H1 (cell line): Measurements from ENCODE around the gene CHST9. TPM values are rescaled to one million over a fixed set of nuclear protein-coding genes. Genes with fewer than 3 reads are reported as not detected.

ENCODE experiments used
- CTCF ChIA-PET: fragments of 300-600 bp; sonication (Branson Sonifier 250); formaldehyde crosslinking; loops from one replicate; lab custom pipeline; 2021; ENCODE audit not compliant: partially characterized antibody; lab: Charles Lee
- POLR2A ChIA-PET: fragments of 300-600 bp; sonication (Branson Sonifier 250); formaldehyde crosslinking; loops from one replicate; lab custom pipeline; 2021; ENCODE audit warnings: inconsistent platforms; ENCODE audit not compliant: partially characterized antibody; lab: Charles Lee
- DNase-seq, 2 experiments: peaks; one replicate each; pipeline versions ENCODE4 v3.0.0 to v3.0.0-alpha.2; 2010 to 2022; ENCODE audit warnings: low spot score in 2 of 2, low read depth in 1 of 2, mixed read lengths in 1 of 2
- FAIRE-seq: peaks from 2 replicates; lab custom pipeline; 2011; peaks lifted over from hg19 to GRCh38; lab: Jason Lieb, UNC
- H2AFZ ChIP-seq: 2 replicates; pipeline ENCODE4 v1.8.1; 2012; ENCODE audit warnings: low read length, inconsistent platforms
- H2AK5ac ChIP-seq: 2 replicates; pipeline ENCODE4 v1.6.1; 2013; ENCODE audit warnings: low read depth, low read length
- H2BK120ac ChIP-seq: replicated peaks from 2 replicates; pipeline ENCODE3; 2013; ENCODE audit warnings: low read depth, low read length, inconsistent platforms
- H2BK12ac ChIP-seq: 2 replicates; pipeline ENCODE4 v1.6.1; 2013; ENCODE audit warnings: low read depth, low read length
- H2BK15ac ChIP-seq: 2 replicates; pipeline ENCODE4 v1.6.1; 2013; ENCODE audit warnings: low read length
- H2BK20ac ChIP-seq: 2 replicates; pipeline ENCODE4 v1.6.1; 2013; ENCODE audit warnings: low read length
- H2BK5ac ChIP-seq: 2 replicates; pipeline ENCODE4 v1.6.1; 2013; ENCODE audit warnings: low read depth, low read length
- H3K14ac ChIP-seq: 2 replicates; pipeline ENCODE4 v1.6.1; 2013; ENCODE audit warnings: inconsistent platforms; ENCODE audit not compliant: insufficient read length
- H3K18ac ChIP-seq: 2 replicates; pipeline ENCODE4 v1.6.1; 2013; ENCODE audit warnings: low read length; ENCODE audit errors: extremely low read depth
- H3K23ac ChIP-seq: 2 replicates; pipeline ENCODE4 v1.6.1; 2013; ENCODE audit warnings: inconsistent platforms; ENCODE audit not compliant: insufficient read length
- H3K23me2 ChIP-seq: 2 replicates; pipeline ENCODE4 v1.6.1; 2013; ENCODE audit warnings: low read depth, low read length
- H3K27ac ChIP-seq: 2 replicates; pipeline ENCODE4 v1.6.1; 2011; ENCODE audit warnings: low read depth, low read length, inconsistent platforms
- H3K27me3 ChIP-seq, 4 experiments: replicated peaks in 1 of 4; 1 replicate in 1 of 4; 2 replicates in 3 of 4; pipeline versions ENCODE4 v1.6.1 to v1.8.1; 2011 to 2013; ENCODE audit warnings: low read length in 3 of 4, mild to moderate bottlenecking in 3 of 4, inconsistent platforms in 2 of 4, mixed read lengths in 2 of 4, moderate library complexity in 1 of 4; ENCODE audit not compliant: control insufficient read depth in 3 of 4, insufficient read depth in 3 of 4; ENCODE audit errors: extremely low read depth in 1 of 4
- H3K36me3 ChIP-seq, 4 experiments: 2 replicates each; pipeline versions ENCODE4 v1.6.1 to v1.8.1; 2011 to 2013; ENCODE audit warnings: mild to moderate bottlenecking in 4 of 4, low read length in 3 of 4, moderate library complexity in 2 of 4, control low read depth in 1 of 4, inconsistent platforms in 1 of 4; ENCODE audit not compliant: insufficient read depth in 4 of 4, control insufficient read depth in 2 of 4
- H3K4ac ChIP-seq: replicated peaks from 2 replicates; pipeline ENCODE3; 2013; ENCODE audit warnings: low read length, low read depth, mixed read lengths, inconsistent platforms; ENCODE audit not compliant: insufficient read length
- H3K4me1 ChIP-seq, 4 experiments: replicated peaks in 1 of 4; 1 replicate in 1 of 4; 2 replicates in 3 of 4; pipeline versions ENCODE4 v1.6.1 to v1.8.1; 2011 to 2013; ENCODE audit warnings: low read length in 3 of 4, inconsistent platforms in 2 of 4, mixed read lengths in 1 of 4; ENCODE audit not compliant: insufficient read depth in 4 of 4, control insufficient read depth in 3 of 4
- H3K4me2 ChIP-seq, 2 experiments: 2 replicates each; pipeline versions ENCODE4 v1.6.1 to v1.8.1; 2011 to 2013; ENCODE audit warnings: low read depth in 2 of 2, low read length in 2 of 2, control low read depth in 1 of 2, inconsistent platforms in 1 of 2, mild to moderate bottlenecking in 1 of 2; ENCODE audit not compliant: insufficient read depth in 1 of 2
- H3K4me3 ChIP-seq, 4 experiments: fragments of 200-600, 300-600 bp in 1 of 4; sonication (generic), shearing (Covaris generic), sonication (Bioruptor Twin) in 1 of 4; 2 replicates each; pipeline versions ENCODE4 v1.5.1 to v1.8.1; 2011 to 2016; ENCODE audit warnings: low read length in 4 of 4, low read depth in 3 of 4, control low read depth in 2 of 4, inconsistent platforms in 2 of 4, mild to moderate bottlenecking in 2 of 4, mixed read lengths in 1 of 4, moderate library complexity in 1 of 4; ENCODE audit not compliant: insufficient read depth in 2 of 4; ENCODE audit errors: extremely low read depth in 1 of 4
- H3K56ac ChIP-seq: replicated peaks from 2 replicates; pipeline ENCODE3; 2013; ENCODE audit warnings: low read depth, mild to moderate bottlenecking, mixed read lengths, low read length, inconsistent platforms; ENCODE audit not compliant: insufficient read length
- H3K79me1 ChIP-seq: 2 replicates; pipeline ENCODE4 v1.6.1; 2013; ENCODE audit warnings: low read depth, low read length, control low read depth
- H3K79me2 ChIP-seq, 2 experiments: 2 replicates each; pipeline versions ENCODE4 v1.6.1 to v1.8.1; 2012 to 2013; ENCODE audit warnings: low read length in 2 of 2, mild to moderate bottlenecking in 2 of 2, inconsistent platforms in 1 of 2; ENCODE audit not compliant: insufficient read depth in 2 of 2, control insufficient read depth in 1 of 2
- H3K9ac ChIP-seq, 4 experiments: replicated peaks in 1 of 4; 1 replicate in 1 of 4; 2 replicates in 3 of 4; pipeline versions ENCODE4 v1.6.1 to v1.8.1; 2011 to 2013; ENCODE audit warnings: low read depth in 3 of 4, low read length in 3 of 4, control low read depth in 2 of 4, mild to moderate bottlenecking in 2 of 4, moderate library complexity in 2 of 4, inconsistent platforms in 1 of 4; ENCODE audit errors: extremely low read depth in 1 of 4
- H3K9me3 ChIP-seq, 2 experiments: 2 replicates each; pipeline versions ENCODE4 v1.6.1 to v1.8.1; 2012 to 2013; ENCODE audit warnings: mild to moderate bottlenecking in 2 of 2, moderate library complexity in 2 of 2, control low read depth in 1 of 2, inconsistent platforms in 1 of 2, low read depth in 1 of 2, low read length in 1 of 2, mixed read lengths in 1 of 2; ENCODE audit not compliant: insufficient read depth in 2 of 2
- H4K20me1 ChIP-seq, 2 experiments: replicated peaks in 1 of 2; 2 replicates each; pipeline versions ENCODE3 to v1.8.1; 2011 to 2013; ENCODE audit warnings: inconsistent platforms in 2 of 2, low read length in 2 of 2, mild to moderate bottlenecking in 1 of 2; ENCODE audit not compliant: insufficient read depth in 2 of 2, control insufficient read depth in 1 of 2
- H4K5ac ChIP-seq: 2 replicates; pipeline ENCODE4 v1.6.1; 2013; ENCODE audit warnings: low read length, low read depth, mixed read lengths, inconsistent platforms; ENCODE audit not compliant: insufficient read length
- H4K8ac ChIP-seq: 2 replicates; pipeline ENCODE4 v1.8.0; 2013; ENCODE audit warnings: mild to moderate bottlenecking, moderate library complexity, low read length, inconsistent platforms; ENCODE audit not compliant: insufficient read depth; ENCODE audit errors: extremely low read depth
- H4K91ac ChIP-seq: replicated peaks from 2 replicates; pipeline ENCODE3; 2013; ENCODE audit warnings: low read length, mixed read lengths, inconsistent platforms; ENCODE audit not compliant: insufficient read length
- BCL11A ChIP-seq, 2 experiments: IDR thresholded peaks; one replicate each; pipeline ENCODE4 v1.6.1; 2011; ENCODE audit warnings: low read depth in 2 of 2, low read length in 2 of 2, mild to moderate bottlenecking in 2 of 2
- BRCA1 ChIP-seq: IDR thresholded peaks from 2 replicates; pipeline ENCODE4 v1.6.1; 2012; ENCODE audit warnings: low read depth, low read length, improper control_type of control experiment
- CBX5 ChIP-seq: fragments of 300-800, 300-1000 bp; sonication (generic); IDR thresholded peaks from 2 replicates; pipeline ENCODE4 v1.7.1; 2016; ENCODE audit warnings: antibody characterized with exemption, low read length, low read depth
- CEBPB ChIP-seq: IDR thresholded peaks from 2 replicates; pipeline ENCODE4 v1.6.1; 2012; ENCODE audit warnings: low read depth, low read length
- HDAC2 ChIP-seq, 2 experiments: fragments of 300-600 bp in 1 of 2; sonication (generic) in 1 of 2; IDR thresholded peaks; 2 replicates each; pipeline ENCODE4 v1.6.1; 2011 to 2012; ENCODE audit warnings: low read depth in 2 of 2, low read length in 2 of 2, mild to moderate bottlenecking in 2 of 2, moderate library complexity in 2 of 2, borderline replicate concordance in 1 of 2, inconsistent platforms in 1 of 2
- HDAC6 ChIP-seq: IDR thresholded peaks from one replicate; pipeline ENCODE4 v1.7.1; 2012; ENCODE audit warnings: low read depth, mild to moderate bottlenecking, inconsistent platforms, low read length, moderate library complexity
- NRF1 ChIP-seq: IDR thresholded peaks from 2 replicates; pipeline ENCODE4 v1.6.1; 2011; ENCODE audit warnings: mild to moderate bottlenecking, low read depth, low read length, improper control_type of control experiment
- POLR2A ChIP-seq, 2 experiments: IDR thresholded peaks; 1 replicate in 1 of 2; 2 replicates in 1 of 2; pipeline ENCODE4 v1.6.1; 2011; ENCODE audit warnings: low read depth in 2 of 2, low read length in 2 of 2, mild to moderate bottlenecking in 2 of 2; ENCODE audit errors: control extremely low read depth in 1 of 2
- RBBP5 ChIP-seq: IDR thresholded peaks from 2 replicates; pipeline ENCODE4 v1.7.1; 2012; ENCODE audit warnings: low read depth, mild to moderate bottlenecking, inconsistent platforms, low read length, moderate library complexity, borderline replicate concordance
- RFX5 ChIP-seq: IDR thresholded peaks from 2 replicates; pipeline ENCODE4 v1.6.1; 2011; ENCODE audit warnings: low read depth, low read length, improper control_type of control experiment, borderline replicate concordance
- SIN3A ChIP-seq, 2 experiments: IDR thresholded peaks in 1 of 2; conservative IDR thresholded peaks in 1 of 2; 2 replicates each; pipeline ENCODE4 v1.6.1; 2011 to 2012; ENCODE audit warnings: low read length in 2 of 2, improper control_type of control experiment in 1 of 2, low read depth in 1 of 2, mild to moderate bottlenecking in 1 of 2
- SP1 ChIP-seq: IDR thresholded peaks from 2 replicates; pipeline ENCODE4 v1.6.1; 2011; ENCODE audit warnings: low read depth, low read length
- TAF1 ChIP-seq: IDR thresholded peaks from 2 replicates; pipeline ENCODE4 v1.6.1; 2011; ENCODE audit warnings: mild to moderate bottlenecking, low read depth, low read length
- TAF7 ChIP-seq: optimal IDR thresholded peaks from 2 replicates; pipeline ENCODE3; 2011; ENCODE audit warnings: low read depth, mild to moderate bottlenecking, inconsistent platforms, low read length, moderate library complexity, borderline replicate concordance
- WGBS, 2 experiments: shearing (Covaris generic) in 1 of 2; methylation state at CpG; one replicate each; pipeline versions ENCODE4 v1.1.6 to v1.1.7; 2013 to 2015; ENCODE audit warnings: low lambda C conversion rate in 2 of 2, mixed read lengths in 2 of 2, inconsistent platforms in 1 of 2, low coverage in 1 of 2, missing lambda C conversion rate in 1 of 2; ENCODE audit not compliant: insufficient replicate concordance in 2 of 2, insufficient coverage in 1 of 2, insufficient read length in 1 of 2; ENCODE audit errors: extremely low coverage in 1 of 2, missing lambda C conversion rate in 1 of 2; 5-methylcytosine and 5-hydroxymethylcytosine counted together
- polyA plus RNA-seq, 7 experiments: library from polyadenylated mRNA; depleted of rRNA in 3 of 7; stranded (reverse) in 5 of 7; unstranded in 2 of 7; fragments of >200 nt in 5 of 7; fragments of 200-250 nt in 2 of 7; gene quantifications; 1 replicate in 5 of 7; 2 replicates in 1 of 7; 4 replicates in 1 of 7; pipeline versions ENCODE4 v1.2.1 to v1.2.3, GENCODE V29; 2011 to 2013; ENCODE audit warnings: missing spikeins in 2 of 7, mixed read lengths in 2 of 7
- total RNA-seq: library from RNA; stranded (reverse); fragmentation: NEBNext Ultra II Directional; extraction: Animal tissue kit (Norgen Biotek cat#: 25700); gene quantifications from 2 replicates; pipeline ENCODE4 v1.2.1, GENCODE V29; 2021
- TF ChIP-seq, protein P1 (sequence below): IDR thresholded peaks from 2 replicates; pipeline ENCODE4 v1.6.1; 2012; ENCODE audit warnings: inconsistent platforms

The CHST9 gene
- total and polyA plus RNA-seq, 2 of the 8 experiments (the other 6 are each of a cell fraction or from before 2014, with no cell fraction given) = 3.2 to 24.3 TPM

DNA sequence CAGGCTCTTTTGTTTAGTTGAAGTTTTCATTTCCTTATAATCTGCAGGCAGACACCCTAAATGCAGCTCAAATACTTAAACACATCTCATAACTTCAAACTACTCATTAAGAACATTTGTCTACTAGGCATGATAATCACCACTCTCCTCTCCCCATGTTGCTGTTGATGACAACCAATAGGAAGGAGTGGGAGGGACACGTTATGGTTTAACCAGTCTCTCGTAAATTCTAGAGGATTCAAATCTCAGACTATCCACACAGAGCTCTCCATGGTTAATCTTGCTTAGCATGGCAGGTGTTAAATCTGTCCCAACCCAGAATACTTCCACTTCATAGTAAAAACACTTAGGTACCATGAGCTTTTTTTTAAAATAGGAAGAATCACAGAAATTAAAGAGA lies 192.2 kb downstream of the CHST9 start:
- no peak overlapping the region for H3K4me3 ChIP-seq
- H3K27ac ChIP-seq = no peak overlapping the region
- no peaks in the 10 kb centered on the region for H3K23me2 ChIP-seq
- no peaks in the 10 kb centered on the region for H4K20me1 ChIP-seq
- H3K56ac ChIP-seq = no peak overlapping the region
- DNase-seq = no peak
- no peak overlapping the region for H2AFZ ChIP-seq
- H4K5ac ChIP-seq = no peak overlapping the region
- H4K91ac ChIP-seq = no peak overlapping the region
- no peak overlapping the region for H2BK12ac ChIP-seq
- WGBS, 2 experiments = 94% methylated on average over 2 of the region's 2 CpGs; no CpG with 5 or more reads in 1 of the 2 experiments
- H3K36me3 ChIP-seq = no peaks in the 10 kb centered on the region
- FAIRE-seq = no peak
- no peaks in the 10 kb centered on the region for H3K79me1 ChIP-seq
- CTCF ChIA-PET = no interaction called here
- H3K79me2 ChIP-seq = no peaks in the 10 kb centered on the region
- H2AK5ac ChIP-seq = no peak overlapping the region
- H3K4me1 ChIP-seq = no peaks in the 10 kb centered on the region
- no peak overlapping the region for H3K18ac ChIP-seq
- no peaks in the 10 kb centered on the region for H3K27me3 ChIP-seq
- no peak overlapping the region for H2BK120ac ChIP-seq
- no peak overlapping the region for H2BK15ac ChIP-seq
- POLR2A ChIA-PET = no interaction called here
- H2BK20ac ChIP-seq = no peak overlapping the region
- no peak overlapping the region for H3K23ac ChIP-seq
- H3K9ac ChIP-seq = no peak overlapping the region
- no peak overlapping the region for H3K4ac ChIP-seq
- no peak overlapping the region for H4K8ac ChIP-seq
- no peak overlapping the region for H2BK5ac ChIP-seq
- 0 out of 4 replicates have a peak, but pooled peaks cover 0 to 2% of the 10 kb centered on the region in 2 experiments for H3K9me3 ChIP-seq
- H3K14ac ChIP-seq = no peak overlapping the region
- H3K4me2 ChIP-seq = no peak overlapping the region
- TF ChIP-seq RFX5 (no peak), POLR2A (IDR thresholded peaks at IDR 0.05; ENCODE audit: control extremely low read depth in 1 of 2, low read depth in 2 of 2, low read length in 2 of 2) (no peak), TAF1 (no peak), TAF7 (no peak), HDAC6 (no peak), CBX5 (no peak), SIN3A (conservative IDR thresholded peaks at IDR 0.05 in 1 of 2, IDR thresholded peaks at IDR 0.05 in 1 of 2; ENCODE audit: low read depth in 1 of 2, low read length in 2 of 2) (no peak), RBBP5 (no peak), SP1 (no peak), BRCA1 (no peak), CEBPB (no peak), HDAC2 (IDR thresholded peaks at IDR 0.05; ENCODE audit: borderline replicate concordance in 1 of 2, low read depth in 2 of 2, low read length in 2 of 2) (no peak), NRF1 (no peak), BCL11A (IDR thresholded peaks at IDR 0.05; ENCODE audit: low read depth in 2 of 2, low read length in 2 of 2) (no peak)
- TF ChIP-seq, protein P1, sequence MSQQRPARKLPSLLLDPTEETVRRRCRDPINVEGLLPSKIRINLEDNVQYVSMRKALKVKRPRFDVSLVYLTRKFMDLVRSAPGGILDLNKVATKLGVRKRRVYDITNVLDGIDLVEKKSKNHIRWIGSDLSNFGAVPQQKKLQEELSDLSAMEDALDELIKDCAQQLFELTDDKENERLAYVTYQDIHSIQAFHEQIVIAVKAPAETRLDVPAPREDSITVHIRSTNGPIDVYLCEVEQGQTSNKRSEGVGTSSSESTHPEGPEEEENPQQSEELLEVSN = no peak
